ELR (cell line): ENCODE data around the gene MRPL41.
"Not testable (repeated sequence)": the region's sequence is repeated elsewhere in the genome, so short reads cannot be mapped to it uniquely, and the experiment has no call there.

Experiments
- DNase-seq: peaks from one replicate; pipeline ENCODE4 v3.0.0-alpha.2; 2015; ENCODE audit warnings: low read depth

Gene MRPL41

GRCh38 chr9:137553654-137554053 lies 2.0 kb downstream of the MRPL41 start:
- DNase-seq: not testable (repeated sequence)

GRCh38 chr9:137554349-137554748 lies 2.7 kb downstream of the MRPL41 start:
- DNase-seq: no peak

- no peak for DNase-seq
Measured at GRCh38 chr9:137555179-137555578, 3.5 kb downstream of the MRPL41 start.

- DNase-seq: no peak
Measured at GRCh38 chr9:137556069-137556838, 4.6 kb downstream of the MRPL41 start.

GRCh38 chr9:137558127-137558526 lies 6.4 kb downstream of the MRPL41 start:
- no peak for DNase-seq

GRCh38 chr9:137564134-137564533 lies 12.5 kb downstream of the MRPL41 start:
- no peak for DNase-seq

- DNase-seq: no peak
Measured at GRCh38 chr9:137564817-137565411, 13.2 kb downstream of the MRPL41 start.

- DNase-seq: not testable (repeated sequence)
Measured at GRCh38 chr9:137568445-137568844, 16.8 kb downstream of the MRPL41 start.

GRCh38 chr9:137569609-137570203 lies 18.0 kb downstream of the MRPL41 start:
- no peak for DNase-seq

GRCh38 chr9:137570566-137570965 lies 18.9 kb downstream of the MRPL41 start:
- no peak for DNase-seq

GRCh38 chr9:137574192-137574591 lies 22.5 kb downstream of the MRPL41 start:
- DNase-seq: no peak

GRCh38 chr9:137575364-137575715 lies 23.7 kb downstream of the MRPL41 start:
- no peak for DNase-seq

- peak; percentile 22 for DNase-seq
Measured at GRCh38 chr9:137575716-137576411, 24.2 kb downstream of the MRPL41 start.

- DNase-seq: peak; percentile 95
Measured at GRCh38 chr9:137578518-137579258, 27.0 kb downstream of the MRPL41 start, which contains the start of gene DPH7. Gene DPH7 (minus strand): TSS chr9:137578925. CDS start chr9:137578777, 148 bp downstream.

- no peak for DNase-seq
Measured at GRCh38 chr9:137579259-137579604, 27.6 kb downstream of the MRPL41 start.

GRCh38 chr9:137580209-137580953 lies 28.7 kb downstream of the MRPL41 start:
- DNase-seq: no peak

- DNase-seq: no peak
Measured at GRCh38 chr9:137580954-137581322, 29.3 kb downstream of the MRPL41 start.

- no peak for DNase-seq
Measured at GRCh38 chr9:137581361-137582285, 29.9 kb downstream of the MRPL41 start.

- DNase-seq: peak; percentile 44
Measured at GRCh38 chr9:137582286-137582860, 30.7 kb downstream of the MRPL41 start.

GRCh38 chr9:137583347-137583746 lies 31.7 kb downstream of the MRPL41 start:
- DNase-seq: no peak
